ENCODE data around the gene COL28A1.

The COL28A1 gene

GRCh38 chr7:7527047-7527446, 8.6 kb downstream of the COL28A1 start:
- no peaks in the 10 kb centered on the region for H3K36me3 ChIP-seq (ENCODE audit: control insufficient read depth, low read length)
- H3F3A ChIP-seq (ENCODE audit: control insufficient read depth, insufficient read depth): no peaks in the 10 kb centered on the region
- TF ChIP-seq EZH2phosphoT487 (IDR thresholded peaks at IDR 0.05; ENCODE audit: borderline replicate concordance, low read length) (no peak), CTCF (IDR thresholded peaks at IDR 0.05; ENCODE audit: low read depth, low read length, poor library complexity, severe bottlenecking) (no peak)
- no peaks in the 10 kb centered on the region for H3K9me3 ChIP-seq (ENCODE audit: control insufficient read depth, insufficient read depth, low read length)
- H3K4me1 ChIP-seq (ENCODE audit: control insufficient read depth, low read length): no peaks in the 10 kb centered on the region
- no peaks in the 10 kb centered on the region for H3K9me2 ChIP-seq (replicated peaks; ENCODE audit: control insufficient read depth, low read length)
- no peaks in the 10 kb centered on the region for H4K20me1 ChIP-seq (ENCODE audit: control insufficient read depth, insufficient read depth, low read depth, low read length)
- no peak overlapping the region for H3K27ac ChIP-seq (ENCODE audit: low read depth, low read length)
- no peak overlapping the region for H3K4me2 ChIP-seq (ENCODE audit: low read length)
- no peaks in the 10 kb centered on the region for H3K79me2 ChIP-seq (ENCODE audit: control insufficient read depth, low read length)
- H3K27me3 ChIP-seq (ENCODE audit: control insufficient read depth, low read length): peaks cover 3% of the 10 kb centered on the region; the same call in 1 of the 2 replicates
- no peak overlapping the region for H3K4me3 ChIP-seq (ENCODE audit: low read length)

GRCh38 chr7:7526006-7526405, 9.7 kb downstream of the COL28A1 start:
- Histone ChIP-seq H3K4me2 (ENCODE audit: low read length) (no peak overlapping the region), H4K20me1 (ENCODE audit: control insufficient read depth, insufficient read depth, low read depth, low read length) (no peaks in the 10 kb centered on the region), H3K27me3 (ENCODE audit: control insufficient read depth, low read length) (peaks cover 3% of the 10 kb centered on the region; the same call in 1 of the 2 replicates), H3K4me1 (ENCODE audit: control insufficient read depth, low read length) (no peaks in the 10 kb centered on the region), H3K4me3 (ENCODE audit: low read length) (no peak overlapping the region), H3K36me3 (ENCODE audit: control insufficient read depth, low read length) (no peaks in the 10 kb centered on the region), H3K9me2 (replicated peaks; ENCODE audit: control insufficient read depth, low read length) (no peaks in the 10 kb centered on the region), H3K9me3 (ENCODE audit: control insufficient read depth, insufficient read depth, low read length) (no peaks in the 10 kb centered on the region), H3F3A (ENCODE audit: control insufficient read depth, insufficient read depth) (no peaks in the 10 kb centered on the region), H3K27ac (ENCODE audit: low read depth, low read length) (no peak overlapping the region), H3K79me2 (ENCODE audit: control insufficient read depth, low read length) (no peaks in the 10 kb centered on the region)
- TF ChIP-seq EZH2phosphoT487 (IDR thresholded peaks at IDR 0.05; ENCODE audit: borderline replicate concordance, low read length): no peak
- TF ChIP-seq CTCF (IDR thresholded peaks at IDR 0.05; ENCODE audit: low read depth, low read length, poor library complexity, severe bottlenecking): no peak

GRCh38 chr7:7524121-7524520, 11.6 kb downstream of the COL28A1 start:
- Histone ChIP-seq H3K27ac (ENCODE audit: low read depth, low read length) (no peak overlapping the region), H3K79me2 (ENCODE audit: control insufficient read depth, low read length) (no peaks in the 10 kb centered on the region), H3K9me2 (replicated peaks; ENCODE audit: control insufficient read depth, low read length) (no peaks in the 10 kb centered on the region), H3K4me2 (ENCODE audit: low read length) (no peak overlapping the region), H3K4me1 (ENCODE audit: control insufficient read depth, low read length) (no peaks in the 10 kb centered on the region), H3K27me3 (ENCODE audit: control insufficient read depth, low read length) (no peaks in the 10 kb centered on the region), H3K4me3 (ENCODE audit: low read length) (no peak overlapping the region), H3K36me3 (ENCODE audit: control insufficient read depth, low read length) (no peaks in the 10 kb centered on the region), H3F3A (ENCODE audit: control insufficient read depth, insufficient read depth) (no peaks in the 10 kb centered on the region), H3K9me3 (ENCODE audit: control insufficient read depth, insufficient read depth, low read length) (no peaks in the 10 kb centered on the region), H4K20me1 (ENCODE audit: control insufficient read depth, insufficient read depth, low read depth, low read length) (no peaks in the 10 kb centered on the region)
- no peak for TF ChIP-seq EZH2phosphoT487 (IDR thresholded peaks at IDR 0.05; ENCODE audit: borderline replicate concordance, low read length)
- no peak for TF ChIP-seq CTCF (IDR thresholded peaks at IDR 0.05; ENCODE audit: low read depth, low read length, poor library complexity, severe bottlenecking)

All from DOHH2 (cell line).